ENCODE results near the gene TMEM200C.

DNA sequence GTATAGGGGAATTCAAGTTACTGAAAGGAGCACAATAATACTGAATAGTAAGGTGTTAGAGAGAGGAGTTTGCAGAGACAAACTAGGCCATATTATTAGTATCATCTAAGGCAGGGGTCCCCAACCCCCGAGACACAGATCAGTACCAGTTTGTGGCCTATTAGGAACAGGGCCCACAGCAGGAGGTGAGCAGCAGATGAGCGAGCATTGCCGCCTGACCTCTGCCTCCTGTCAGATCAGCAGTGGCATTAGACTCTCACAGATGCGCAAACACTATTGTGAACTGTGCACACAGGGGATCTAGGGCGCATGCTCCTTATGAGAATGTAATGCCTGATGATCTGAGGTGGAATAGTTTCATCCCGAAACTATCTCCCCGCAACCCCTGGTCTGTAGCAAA lies 41.8 kb upstream of the TMEM200C start:
- TF ChIP-seq, protein P1, sequence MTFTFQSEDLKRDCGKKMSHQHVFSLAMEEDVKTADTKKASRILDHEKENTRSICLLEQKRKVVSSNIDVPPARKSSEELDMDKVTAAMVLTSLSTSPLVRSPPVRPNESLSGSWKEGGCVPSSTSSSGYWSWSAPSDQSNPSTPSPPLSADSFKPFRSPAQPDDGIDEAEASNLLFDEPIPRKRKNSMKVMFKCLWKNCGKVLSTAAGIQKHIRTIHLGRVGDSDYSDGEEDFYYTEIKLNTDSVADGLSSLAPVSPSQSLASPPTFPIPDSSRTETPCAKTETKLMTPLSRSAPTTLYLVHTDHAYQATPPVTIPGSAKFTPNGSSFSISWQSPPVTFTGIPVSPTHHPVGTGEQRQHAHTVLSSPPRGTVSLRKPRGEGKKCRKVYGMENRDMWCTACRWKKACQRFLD (tag by site-specific recombination; IDR thresholded peaks at IDR 0.05) = no peak
- TF ChIP-seq ZNF239 (tag by site-specific recombination; IDR thresholded peaks at IDR 0.05) (no peak), HOXA7 (CRISPR knock-in tag; IDR thresholded peaks at IDR 0.05; ENCODE audit: borderline replicate concordance) (no peak), PRDM1 (tag by site-specific recombination; IDR thresholded peaks at IDR 0.05) (no peak), ZNF658 (tag by site-specific recombination; IDR thresholded peaks at IDR 0.05) (no peak), ZNF335 (tag by site-specific recombination; conservative IDR thresholded peaks at IDR 0.05) (no peak), ZNF274 (IDR thresholded peaks at IDR 0.05; ENCODE audit: low read length) (no peak), ZNF274 (tag by site-specific recombination; IDR thresholded peaks at IDR 0.05; ENCODE audit: borderline replicate concordance) (no peak), GLI4 (tag by site-specific recombination; IDR thresholded peaks at IDR 0.05) (no peak)
- TF ChIP-seq, protein P2, sequence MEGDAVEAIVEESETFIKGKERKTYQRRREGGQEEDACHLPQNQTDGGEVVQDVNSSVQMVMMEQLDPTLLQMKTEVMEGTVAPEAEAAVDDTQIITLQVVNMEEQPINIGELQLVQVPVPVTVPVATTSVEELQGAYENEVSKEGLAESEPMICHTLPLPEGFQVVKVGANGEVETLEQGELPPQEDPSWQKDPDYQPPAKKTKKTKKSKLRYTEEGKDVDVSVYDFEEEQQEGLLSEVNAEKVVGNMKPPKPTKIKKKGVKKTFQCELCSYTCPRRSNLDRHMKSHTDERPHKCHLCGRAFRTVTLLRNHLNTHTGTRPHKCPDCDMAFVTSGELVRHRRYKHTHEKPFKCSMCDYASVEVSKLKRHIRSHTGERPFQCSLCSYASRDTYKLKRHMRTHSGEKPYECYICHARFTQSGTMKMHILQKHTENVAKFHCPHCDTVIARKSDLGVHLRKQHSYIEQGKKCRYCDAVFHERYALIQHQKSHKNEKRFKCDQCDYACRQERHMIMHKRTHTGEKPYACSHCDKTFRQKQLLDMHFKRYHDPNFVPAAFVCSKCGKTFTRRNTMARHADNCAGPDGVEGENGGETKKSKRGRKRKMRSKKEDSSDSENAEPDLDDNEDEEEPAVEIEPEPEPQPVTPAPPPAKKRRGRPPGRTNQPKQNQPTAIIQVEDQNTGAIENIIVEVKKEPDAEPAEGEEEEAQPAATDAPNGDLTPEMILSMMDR (tag by site-specific recombination; IDR thresholded peaks at IDR 0.05) = no peak
- TF ChIP-seq, protein P3, sequence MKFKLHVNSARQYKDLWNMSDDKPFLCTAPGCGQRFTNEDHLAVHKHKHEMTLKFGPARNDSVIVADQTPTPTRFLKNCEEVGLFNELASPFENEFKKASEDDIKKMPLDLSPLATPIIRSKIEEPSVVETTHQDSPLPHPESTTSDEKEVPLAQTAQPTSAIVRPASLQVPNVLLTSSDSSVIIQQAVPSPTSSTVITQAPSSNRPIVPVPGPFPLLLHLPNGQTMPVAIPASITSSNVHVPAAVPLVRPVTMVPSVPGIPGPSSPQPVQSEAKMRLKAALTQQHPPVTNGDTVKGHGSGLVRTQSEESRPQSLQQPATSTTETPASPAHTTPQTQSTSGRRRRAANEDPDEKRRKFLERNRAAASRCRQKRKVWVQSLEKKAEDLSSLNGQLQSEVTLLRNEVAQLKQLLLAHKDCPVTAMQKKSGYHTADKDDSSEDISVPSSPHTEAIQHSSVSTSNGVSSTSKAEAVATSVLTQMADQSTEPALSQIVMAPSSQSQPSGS (tag by site-specific recombination; IDR thresholded peaks at IDR 0.05; ENCODE audit: low read depth) = no peak
- TF ChIP-seq, protein P4, sequence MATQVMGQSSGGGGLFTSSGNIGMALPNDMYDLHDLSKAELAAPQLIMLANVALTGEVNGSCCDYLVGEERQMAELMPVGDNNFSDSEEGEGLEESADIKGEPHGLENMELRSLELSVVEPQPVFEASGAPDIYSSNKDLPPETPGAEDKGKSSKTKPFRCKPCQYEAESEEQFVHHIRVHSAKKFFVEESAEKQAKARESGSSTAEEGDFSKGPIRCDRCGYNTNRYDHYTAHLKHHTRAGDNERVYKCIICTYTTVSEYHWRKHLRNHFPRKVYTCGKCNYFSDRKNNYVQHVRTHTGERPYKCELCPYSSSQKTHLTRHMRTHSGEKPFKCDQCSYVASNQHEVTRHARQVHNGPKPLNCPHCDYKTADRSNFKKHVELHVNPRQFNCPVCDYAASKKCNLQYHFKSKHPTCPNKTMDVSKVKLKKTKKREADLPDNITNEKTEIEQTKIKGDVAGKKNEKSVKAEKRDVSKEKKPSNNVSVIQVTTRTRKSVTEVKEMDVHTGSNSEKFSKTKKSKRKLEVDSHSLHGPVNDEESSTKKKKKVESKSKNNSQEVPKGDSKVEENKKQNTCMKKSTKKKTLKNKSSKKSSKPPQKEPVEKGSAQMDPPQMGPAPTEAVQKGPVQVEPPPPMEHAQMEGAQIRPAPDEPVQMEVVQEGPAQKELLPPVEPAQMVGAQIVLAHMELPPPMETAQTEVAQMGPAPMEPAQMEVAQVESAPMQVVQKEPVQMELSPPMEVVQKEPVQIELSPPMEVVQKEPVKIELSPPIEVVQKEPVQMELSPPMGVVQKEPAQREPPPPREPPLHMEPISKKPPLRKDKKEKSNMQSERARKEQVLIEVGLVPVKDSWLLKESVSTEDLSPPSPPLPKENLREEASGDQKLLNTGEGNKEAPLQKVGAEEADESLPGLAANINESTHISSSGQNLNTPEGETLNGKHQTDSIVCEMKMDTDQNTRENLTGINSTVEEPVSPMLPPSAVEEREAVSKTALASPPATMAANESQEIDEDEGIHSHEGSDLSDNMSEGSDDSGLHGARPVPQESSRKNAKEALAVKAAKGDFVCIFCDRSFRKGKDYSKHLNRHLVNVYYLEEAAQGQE (tag by site-specific recombination; IDR thresholded peaks at IDR 0.05) = no peak

Measured in HEK293 (cell line).